Fibroblast of mammary gland (primary cell): ENCODE measurements around the gene SH3TC2.

Experiments used
- DNase-seq: peaks from one replicate; pipeline ENCODE4 v3.0.0-alpha.2; 2010; ENCODE audit warnings: low read depth
- H3K4me3 ChIP-seq: 2 replicates; pipeline ENCODE4 v1.5.1; 2011; ENCODE audit warnings: low read depth, mild to moderate bottlenecking, low read length, moderate library complexity; ENCODE audit not compliant: control insufficient read depth
- CTCF ChIP-seq: conservative IDR thresholded peaks from 2 replicates; pipeline ENCODE4 v1.5.1; 2011; ENCODE audit warnings: low read depth, low read length, inconsistent platforms; ENCODE audit not compliant: control insufficient read depth, insufficient read depth

SH3TC2 gene

GRCh38 chr5:149011084-149011483 lies 51.8 kb downstream of the SH3TC2 start:
- no peak overlapping the region for H3K4me3 ChIP-seq
- DNase-seq = no peak
- TF ChIP-seq CTCF = no peak

DNA sequence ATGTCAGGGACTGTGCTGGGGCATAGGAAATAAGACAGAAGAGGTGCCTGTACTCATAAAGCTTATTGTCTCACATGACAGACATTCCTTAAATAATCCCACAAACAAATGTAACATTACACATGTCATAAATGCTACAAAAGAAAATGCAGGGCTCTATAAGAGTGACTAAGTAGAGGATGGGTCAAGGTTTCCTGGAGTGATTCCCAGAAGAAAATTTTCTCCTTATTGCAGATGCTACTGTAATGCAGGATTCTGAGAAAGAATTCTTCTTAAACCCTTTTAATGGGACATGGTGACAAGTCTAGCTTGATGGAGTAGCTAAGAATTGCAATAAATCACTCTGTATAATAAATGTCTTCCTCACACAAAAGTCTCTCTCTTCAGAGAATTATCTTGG lies 55.7 kb downstream of the SH3TC2 start:
- DNase-seq = peak; percentile 77
- TF ChIP-seq CTCF = no peak
- no peak overlapping the region for H3K4me3 ChIP-seq

DNA sequence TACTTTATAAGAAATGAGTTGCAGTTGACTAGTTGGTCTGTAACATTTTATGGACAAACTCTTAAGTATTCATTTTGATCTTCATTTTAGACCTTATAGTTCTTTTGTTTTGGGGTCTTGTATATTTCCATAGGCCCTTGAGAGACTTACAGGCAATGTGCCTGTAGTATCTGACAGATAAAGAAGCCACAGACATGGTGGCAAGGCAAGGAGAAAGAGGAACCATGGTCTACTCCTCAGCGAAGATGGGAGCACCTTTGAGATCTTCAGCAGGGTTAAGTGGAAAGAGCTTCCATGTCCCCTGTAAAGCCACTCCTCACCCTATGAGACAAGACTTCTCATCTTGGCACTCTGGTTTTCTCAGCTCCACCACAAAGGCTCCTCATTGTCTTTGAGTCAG lies 56.4 kb downstream of the SH3TC2 start:
- no peak overlapping the region for H3K4me3 ChIP-seq
- no peak for DNase-seq
- TF ChIP-seq CTCF = no peak

DNA sequence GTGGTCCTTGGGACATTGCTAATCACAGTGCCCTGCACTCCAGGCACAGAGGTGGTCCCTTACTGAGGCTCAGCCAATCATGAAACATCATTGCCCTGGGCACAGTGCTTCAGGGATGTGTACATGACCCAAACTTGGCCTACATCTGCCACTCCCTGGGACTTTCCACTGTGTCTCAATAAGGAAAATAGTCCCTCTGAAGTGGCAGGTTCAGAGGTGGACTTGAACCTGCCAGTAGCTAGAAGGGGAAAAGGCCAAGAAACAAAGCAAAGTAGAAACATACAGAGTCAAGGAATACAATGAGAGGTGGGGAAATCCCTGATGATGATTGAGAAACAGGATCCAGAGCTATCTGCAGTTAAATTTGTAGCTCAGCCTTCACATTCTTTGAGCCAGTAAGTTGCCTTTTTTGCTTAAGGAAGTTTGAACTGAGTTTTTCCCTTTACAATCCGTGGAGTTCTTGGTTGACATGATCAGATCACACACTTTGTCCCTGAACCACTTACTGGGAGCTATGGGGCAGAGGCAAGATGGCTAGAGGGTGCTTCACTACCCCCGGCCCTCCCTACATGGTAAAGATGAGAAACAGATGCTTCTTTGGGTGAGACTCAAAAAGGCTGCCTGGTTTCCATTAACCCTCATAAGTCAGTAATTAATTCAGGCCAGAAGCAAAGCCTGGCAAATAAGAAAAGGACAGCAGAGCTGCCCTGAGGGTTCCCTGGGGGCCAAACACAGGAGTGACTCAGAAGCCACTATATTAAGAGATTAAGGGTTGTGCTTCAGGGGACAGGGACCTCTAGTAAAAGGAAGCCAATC lies 57.6 kb downstream of the SH3TC2 start:
- no peak overlapping the region for H3K4me3 ChIP-seq
- TF ChIP-seq CTCF = no peak
- peak; percentile 83 for DNase-seq

DNA sequence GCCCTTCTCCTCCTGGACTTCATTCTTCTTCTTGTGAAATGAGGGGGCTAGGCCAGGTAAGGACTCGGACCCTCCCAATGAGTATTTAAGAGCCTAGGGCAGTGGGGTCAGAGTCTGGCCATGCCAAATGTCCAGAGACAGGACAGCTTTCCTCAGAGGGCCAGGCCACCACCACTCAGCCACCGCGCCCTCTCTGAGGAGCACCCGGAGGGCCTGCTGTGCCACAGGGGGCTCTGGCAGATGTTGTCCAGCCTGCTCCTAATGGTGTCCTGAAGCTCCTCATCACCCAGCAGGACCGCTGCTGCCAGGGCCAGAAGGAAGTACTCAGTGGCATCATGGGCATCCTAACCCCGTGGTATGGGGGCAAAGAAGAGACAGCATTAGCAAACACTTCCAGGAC lies 58.3 kb downstream of the SH3TC2 start:
- TF ChIP-seq CTCF = no peak
- no peak for DNase-seq
- no peak overlapping the region for H3K4me3 ChIP-seq

- peak; percentile 77 for DNase-seq
- peak; percentile 13 for TF ChIP-seq CTCF
- H3K4me3 ChIP-seq = no peak overlapping the region
These were observed 59.8 kb downstream of the SH3TC2 start for GRCh38 chr5:149002761-149003689.
